ENCODE measurements around the gene PARD3.

DNA sequence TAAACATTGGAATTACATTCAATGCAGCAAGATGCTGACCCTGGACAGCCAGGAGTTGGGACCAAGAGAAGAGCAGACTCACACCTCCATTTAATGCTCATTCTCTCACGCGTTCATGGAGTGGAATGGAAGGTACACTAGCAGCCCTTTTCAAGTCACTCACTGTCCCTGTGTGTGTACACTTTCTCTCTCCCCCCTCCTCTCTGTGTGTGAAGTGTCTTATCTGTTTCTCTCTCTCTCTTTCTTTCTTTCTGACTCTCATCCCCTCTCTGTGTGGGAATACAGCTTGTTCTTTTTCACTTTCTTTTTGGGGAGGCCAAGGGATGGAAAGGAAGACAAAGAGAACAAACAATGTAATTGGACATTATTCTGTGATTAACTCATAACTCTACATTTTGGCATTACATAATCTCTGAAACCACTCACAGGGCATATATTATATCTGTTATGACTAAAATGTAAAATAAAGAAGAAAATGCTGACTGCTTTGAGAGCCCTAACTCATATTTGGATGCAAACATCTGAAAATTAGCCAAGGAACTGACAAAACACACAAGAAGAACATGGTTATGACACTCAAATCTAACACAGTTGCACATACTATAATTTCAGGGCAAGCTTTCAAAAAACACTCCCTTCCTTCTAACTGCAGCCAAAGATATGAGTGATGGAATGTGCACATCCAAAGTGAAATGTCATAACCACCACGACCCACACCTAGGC lies 188.8 kb downstream of the PARD3 start:
- TF ChIP-seq EZH2 (IDR thresholded peaks at IDR 0.05; ENCODE audit: borderline replicate concordance, insufficient read depth, low read length, poor library complexity, severe bottlenecking) (no peak), POLR2AphosphoS5 (IDR thresholded peaks at IDR 0.05) (no peak), TAF1 (IDR thresholded peaks at IDR 0.05; ENCODE audit: low read depth) (no peak), EP300 (conservative IDR thresholded peaks at IDR 0.05; ENCODE audit: poor library complexity, severe bottlenecking) (no peak), MXI1 (conservative IDR thresholded peaks at IDR 0.05; ENCODE audit: poor library complexity, severe bottlenecking) (no peak), RAD21 (conservative IDR thresholded peaks at IDR 0.05) (no peak)
- TF ChIP-seq, protein P1, sequence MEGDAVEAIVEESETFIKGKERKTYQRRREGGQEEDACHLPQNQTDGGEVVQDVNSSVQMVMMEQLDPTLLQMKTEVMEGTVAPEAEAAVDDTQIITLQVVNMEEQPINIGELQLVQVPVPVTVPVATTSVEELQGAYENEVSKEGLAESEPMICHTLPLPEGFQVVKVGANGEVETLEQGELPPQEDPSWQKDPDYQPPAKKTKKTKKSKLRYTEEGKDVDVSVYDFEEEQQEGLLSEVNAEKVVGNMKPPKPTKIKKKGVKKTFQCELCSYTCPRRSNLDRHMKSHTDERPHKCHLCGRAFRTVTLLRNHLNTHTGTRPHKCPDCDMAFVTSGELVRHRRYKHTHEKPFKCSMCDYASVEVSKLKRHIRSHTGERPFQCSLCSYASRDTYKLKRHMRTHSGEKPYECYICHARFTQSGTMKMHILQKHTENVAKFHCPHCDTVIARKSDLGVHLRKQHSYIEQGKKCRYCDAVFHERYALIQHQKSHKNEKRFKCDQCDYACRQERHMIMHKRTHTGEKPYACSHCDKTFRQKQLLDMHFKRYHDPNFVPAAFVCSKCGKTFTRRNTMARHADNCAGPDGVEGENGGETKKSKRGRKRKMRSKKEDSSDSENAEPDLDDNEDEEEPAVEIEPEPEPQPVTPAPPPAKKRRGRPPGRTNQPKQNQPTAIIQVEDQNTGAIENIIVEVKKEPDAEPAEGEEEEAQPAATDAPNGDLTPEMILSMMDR (IDR thresholded peaks at IDR 0.05; ENCODE audit: poor library complexity, severe bottlenecking) = no peak
- TF ChIP-seq, protein P2, sequence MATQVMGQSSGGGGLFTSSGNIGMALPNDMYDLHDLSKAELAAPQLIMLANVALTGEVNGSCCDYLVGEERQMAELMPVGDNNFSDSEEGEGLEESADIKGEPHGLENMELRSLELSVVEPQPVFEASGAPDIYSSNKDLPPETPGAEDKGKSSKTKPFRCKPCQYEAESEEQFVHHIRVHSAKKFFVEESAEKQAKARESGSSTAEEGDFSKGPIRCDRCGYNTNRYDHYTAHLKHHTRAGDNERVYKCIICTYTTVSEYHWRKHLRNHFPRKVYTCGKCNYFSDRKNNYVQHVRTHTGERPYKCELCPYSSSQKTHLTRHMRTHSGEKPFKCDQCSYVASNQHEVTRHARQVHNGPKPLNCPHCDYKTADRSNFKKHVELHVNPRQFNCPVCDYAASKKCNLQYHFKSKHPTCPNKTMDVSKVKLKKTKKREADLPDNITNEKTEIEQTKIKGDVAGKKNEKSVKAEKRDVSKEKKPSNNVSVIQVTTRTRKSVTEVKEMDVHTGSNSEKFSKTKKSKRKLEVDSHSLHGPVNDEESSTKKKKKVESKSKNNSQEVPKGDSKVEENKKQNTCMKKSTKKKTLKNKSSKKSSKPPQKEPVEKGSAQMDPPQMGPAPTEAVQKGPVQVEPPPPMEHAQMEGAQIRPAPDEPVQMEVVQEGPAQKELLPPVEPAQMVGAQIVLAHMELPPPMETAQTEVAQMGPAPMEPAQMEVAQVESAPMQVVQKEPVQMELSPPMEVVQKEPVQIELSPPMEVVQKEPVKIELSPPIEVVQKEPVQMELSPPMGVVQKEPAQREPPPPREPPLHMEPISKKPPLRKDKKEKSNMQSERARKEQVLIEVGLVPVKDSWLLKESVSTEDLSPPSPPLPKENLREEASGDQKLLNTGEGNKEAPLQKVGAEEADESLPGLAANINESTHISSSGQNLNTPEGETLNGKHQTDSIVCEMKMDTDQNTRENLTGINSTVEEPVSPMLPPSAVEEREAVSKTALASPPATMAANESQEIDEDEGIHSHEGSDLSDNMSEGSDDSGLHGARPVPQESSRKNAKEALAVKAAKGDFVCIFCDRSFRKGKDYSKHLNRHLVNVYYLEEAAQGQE (IDR thresholded peaks at IDR 0.05; ENCODE audit: borderline replicate concordance) = no peak
